ENCODE data around the gene RXFP2.

RXFP2 gene

GRCh38 chr13:31807090-31807541, 67.8 kb downstream of the RXFP2 start:
- peak; percentile 41 to 56 (median 44) for DNase-seq
- Histone ChIP-seq H3K36me3 (ENCODE audit: control insufficient read depth, insufficient read depth, low read length) (no peaks in the 10 kb centered on the region), H3K9me3 (ENCODE audit: control insufficient read depth, low read length) (no peaks in the 10 kb centered on the region), H3K4me3 (ENCODE audit: insufficient read depth, low read depth, low read length, poor library complexity, severe bottlenecking) (no peak overlapping the region), H3K4me1 (ENCODE audit: control insufficient read depth, insufficient read depth, low read length, poor library complexity, severe bottlenecking) (peaks cover 17% of the 10 kb centered on the region), H3K27me3 (replicated peaks; ENCODE audit: control insufficient read depth, insufficient read depth, low read length, poor library complexity, severe bottlenecking) (no peaks in the 10 kb centered on the region), H3K27ac (ENCODE audit: insufficient read depth, low read length, poor library complexity, severe bottlenecking) (peak overlapping the region; percentile 55)

GRCh38 chr13:31814536-31814935, 75.2 kb downstream of the RXFP2 start:
- Histone ChIP-seq H3K27me3 (replicated peaks; ENCODE audit: control insufficient read depth, insufficient read depth, low read length, poor library complexity, severe bottlenecking) (no peaks in the 10 kb centered on the region), H3K27ac (ENCODE audit: insufficient read depth, low read length, poor library complexity, severe bottlenecking) (no peak overlapping the region), H3K9me3 (ENCODE audit: control insufficient read depth, low read length) (peaks cover 5% of the 10 kb centered on the region), H3K36me3 (ENCODE audit: control insufficient read depth, insufficient read depth, low read length) (no peaks in the 10 kb centered on the region), H3K4me3 (ENCODE audit: insufficient read depth, low read depth, low read length, poor library complexity, severe bottlenecking) (no peak overlapping the region), H3K4me1 (ENCODE audit: control insufficient read depth, insufficient read depth, low read length, poor library complexity, severe bottlenecking) (no peaks in the 10 kb centered on the region)
- no peak for DNase-seq

GRCh38 chr13:31815361-31816144, 76.2 kb downstream of the RXFP2 start:
- no peaks in the 10 kb centered on the region for H3K27me3 ChIP-seq (replicated peaks; ENCODE audit: control insufficient read depth, insufficient read depth, low read length, poor library complexity, severe bottlenecking)
- peaks cover 5% of the 10 kb centered on the region for H3K9me3 ChIP-seq (ENCODE audit: control insufficient read depth, low read length)
- no peak for DNase-seq
- H3K4me3 ChIP-seq (ENCODE audit: insufficient read depth, low read depth, low read length, poor library complexity, severe bottlenecking), result no peak overlapping the region
- H3K36me3 ChIP-seq (ENCODE audit: control insufficient read depth, insufficient read depth, low read length), result no peaks in the 10 kb centered on the region
- no peak overlapping the region for H3K27ac ChIP-seq (ENCODE audit: insufficient read depth, low read length, poor library complexity, severe bottlenecking)
- H3K4me1 ChIP-seq (ENCODE audit: control insufficient read depth, insufficient read depth, low read length, poor library complexity, severe bottlenecking), result no peaks in the 10 kb centered on the region

- DNase-seq, result no peak
- H3K4me3 ChIP-seq (ENCODE audit: insufficient read depth, low read depth, low read length, poor library complexity, severe bottlenecking), result no peak overlapping the region
- no peak overlapping the region for H3K27ac ChIP-seq (ENCODE audit: insufficient read depth, low read length, poor library complexity, severe bottlenecking)
- H3K9me3 ChIP-seq (ENCODE audit: control insufficient read depth, low read length), result peaks cover 5% of the 10 kb centered on the region
- no peaks in the 10 kb centered on the region for H3K36me3 ChIP-seq (ENCODE audit: control insufficient read depth, insufficient read depth, low read length)
- no peaks in the 10 kb centered on the region for H3K4me1 ChIP-seq (ENCODE audit: control insufficient read depth, insufficient read depth, low read length, poor library complexity, severe bottlenecking)
- H3K27me3 ChIP-seq (replicated peaks; ENCODE audit: control insufficient read depth, insufficient read depth, low read length, poor library complexity, severe bottlenecking), result no peaks in the 10 kb centered on the region
Measured at GRCh38 chr13:31818236-31818635, 78.9 kb downstream of the RXFP2 start.

GRCh38 chr13:31824705-31825517, 85.6 kb downstream of the RXFP2 start:
- no peak overlapping the region for H3K27ac ChIP-seq (ENCODE audit: insufficient read depth, low read length, poor library complexity, severe bottlenecking)
- H3K4me1 ChIP-seq (ENCODE audit: control insufficient read depth, insufficient read depth, low read length, poor library complexity, severe bottlenecking), result no peaks in the 10 kb centered on the region
- no peaks in the 10 kb centered on the region for H3K9me3 ChIP-seq (ENCODE audit: control insufficient read depth, low read length)
- no peak overlapping the region for H3K4me3 ChIP-seq (ENCODE audit: insufficient read depth, low read depth, low read length, poor library complexity, severe bottlenecking)
- no peak for DNase-seq
- H3K27me3 ChIP-seq (replicated peaks; ENCODE audit: control insufficient read depth, insufficient read depth, low read length, poor library complexity, severe bottlenecking), result no peaks in the 10 kb centered on the region
- no peaks in the 10 kb centered on the region for H3K36me3 ChIP-seq (ENCODE audit: control insufficient read depth, insufficient read depth, low read length)

GRCh38 chr13:31826521-31826920, 87.2 kb downstream of the RXFP2 start:
- Histone ChIP-seq H3K27ac (ENCODE audit: insufficient read depth, low read length, poor library complexity, severe bottlenecking) (no peak overlapping the region), H3K4me1 (ENCODE audit: control insufficient read depth, insufficient read depth, low read length, poor library complexity, severe bottlenecking) (no peaks in the 10 kb centered on the region), H3K36me3 (ENCODE audit: control insufficient read depth, insufficient read depth, low read length) (no peaks in the 10 kb centered on the region), H3K9me3 (ENCODE audit: control insufficient read depth, low read length) (no peaks in the 10 kb centered on the region), H3K4me3 (ENCODE audit: insufficient read depth, low read depth, low read length, poor library complexity, severe bottlenecking) (no peak overlapping the region), H3K27me3 (replicated peaks; ENCODE audit: control insufficient read depth, insufficient read depth, low read length, poor library complexity, severe bottlenecking) (no peaks in the 10 kb centered on the region)
- no peak for DNase-seq

- no peaks in the 10 kb centered on the region for H3K9me3 ChIP-seq (ENCODE audit: control insufficient read depth, low read length)
Measured at GRCh38 chr13:31827707-31828106, 88.4 kb downstream of the RXFP2 start.

GRCh38 chr13:31835932-31836331, 96.6 kb downstream of the RXFP2 start:
- H3K4me1 ChIP-seq (ENCODE audit: control insufficient read depth, insufficient read depth, low read length, poor library complexity, severe bottlenecking), result no peaks in the 10 kb centered on the region
- H3K36me3 ChIP-seq (ENCODE audit: control insufficient read depth, insufficient read depth, low read length), result no peaks in the 10 kb centered on the region
- no peak overlapping the region for H3K4me3 ChIP-seq (ENCODE audit: insufficient read depth, low read depth, low read length, poor library complexity, severe bottlenecking)
- no peaks in the 10 kb centered on the region for H3K27me3 ChIP-seq (replicated peaks; ENCODE audit: control insufficient read depth, insufficient read depth, low read length, poor library complexity, severe bottlenecking)
- no peak for DNase-seq
- no peak overlapping the region for H3K27ac ChIP-seq (ENCODE audit: insufficient read depth, low read length, poor library complexity, severe bottlenecking)
- H3K9me3 ChIP-seq (ENCODE audit: control insufficient read depth, low read length), result no peaks in the 10 kb centered on the region

More at GRCh38 chr13:31827707-31828106, 88.4 kb downstream of the RXFP2 start:
- no peak overlapping the region for H3K4me3 ChIP-seq (ENCODE audit: insufficient read depth, low read depth, low read length, poor library complexity, severe bottlenecking)
- H3K36me3 ChIP-seq (ENCODE audit: control insufficient read depth, insufficient read depth, low read length), result no peaks in the 10 kb centered on the region
- H3K27me3 ChIP-seq (replicated peaks; ENCODE audit: control insufficient read depth, insufficient read depth, low read length, poor library complexity, severe bottlenecking), result no peaks in the 10 kb centered on the region
- DNase-seq, result no peak
- H3K4me1 ChIP-seq (ENCODE audit: control insufficient read depth, insufficient read depth, low read length, poor library complexity, severe bottlenecking), result no peaks in the 10 kb centered on the region
- H3K27ac ChIP-seq (ENCODE audit: insufficient read depth, low read length, poor library complexity, severe bottlenecking), result no peak overlapping the region

GRCh38 chr13:31843044-31843443, 103.7 kb downstream of the RXFP2 start:
- Histone ChIP-seq H3K36me3 (ENCODE audit: control insufficient read depth, insufficient read depth, low read length) (no peaks in the 10 kb centered on the region), H3K27ac (ENCODE audit: insufficient read depth, low read length, poor library complexity, severe bottlenecking) (no peak overlapping the region), H3K4me1 (ENCODE audit: control insufficient read depth, insufficient read depth, low read length, poor library complexity, severe bottlenecking) (peaks cover 7% of the 10 kb centered on the region), H3K27me3 (replicated peaks; ENCODE audit: control insufficient read depth, insufficient read depth, low read length, poor library complexity, severe bottlenecking) (no peaks in the 10 kb centered on the region), H3K9me3 (ENCODE audit: control insufficient read depth, low read length) (no peaks in the 10 kb centered on the region), H3K4me3 (ENCODE audit: insufficient read depth, low read depth, low read length, poor library complexity, severe bottlenecking) (no peak overlapping the region)
- DNase-seq, result no peak

Data from effector memory CD4-positive, alpha-beta T cell (primary cell).